Heart left ventricle (tissue), 16 donors: ENCODE results near the gene EXD3. TPM values are rescaled to one million over a fixed set of nuclear protein-coding genes. Genes with fewer than 3 reads are reported as not detected.

ENCODE experiments used
- ATAC-seq, 4 donors: fragments of 200-7000 bp; cut with Tn5 transposase; one replicate each; pipeline ENCODE4 v1.9.1; 2020 to 2022; ENCODE audit warnings: moderate library complexity in 4 of 4, mild to moderate bottlenecking in 3 of 4, moderate number of reproducible peaks in 1 of 4
- DNase-seq, 5 donors: peaks; one replicate each; pipeline ENCODE4 v3.0.0-alpha.2; 2020
- H3K27ac ChIP-seq, 12 donors: fragments of 200-600 bp; sonication (generic) in 4 of 12; one replicate each; pipeline versions ENCODE4 v1.5.0 to v1.8.0; 2016 to 2022; ENCODE audit warnings: mild to moderate bottlenecking in 2 of 12
- H3K27me3 ChIP-seq, 9 donors: fragments of 200-600 bp; sonication (generic) in 2 of 9; one replicate each; pipeline versions ENCODE4 v1.5.1 to v1.8.0; 2016 to 2022; ENCODE audit warnings: mild to moderate bottlenecking in 3 of 9
- H3K36me3 ChIP-seq, 9 donors: fragments of 200-600 bp; sonication (generic) in 2 of 9; one replicate each; pipeline versions ENCODE4 v1.5.0 to v1.8.0; 2018 to 2022; ENCODE audit warnings: mild to moderate bottlenecking in 2 of 9
- H3K4me1 ChIP-seq, 12 donors: fragments of 200-600 bp; sonication (generic) in 4 of 12; one replicate each; pipeline versions ENCODE4 v1.5.0 to v1.8.0; 2016 to 2022; ENCODE audit warnings: mild to moderate bottlenecking in 3 of 12
- H3K4me3 ChIP-seq, 12 donors: fragments of 200-600 bp; sonication (generic) in 4 of 12; one replicate each; pipeline versions ENCODE4 v1.5.0 to v1.8.0; 2017 to 2022; ENCODE audit warnings: mild to moderate bottlenecking in 9 of 12, moderate library complexity in 4 of 12
- H3K9me3 ChIP-seq, 12 donors: fragments of 200-600 bp; sonication (generic) in 4 of 12; one replicate each; pipeline versions ENCODE4 v1.5.0 to v1.8.0; 2016 to 2022; ENCODE audit warnings: mild to moderate bottlenecking in 1 of 12
- CTCF ChIP-seq, 12 donors: fragments of 200-600 bp; sonication (generic) in 4 of 12; IDR thresholded peaks; one replicate each; pipeline versions ENCODE4 v1.5.0 to v1.8.0; 2018 to 2022; ENCODE audit warnings: antibody characterized with exemption in 12 of 12, mild to moderate bottlenecking in 5 of 12
- POLR2A ChIP-seq, 2 donors: fragments of 450-650 bp; IDR thresholded peaks; one replicate each; pipeline ENCODE4 v1.6.1; 2017; ENCODE audit warnings: antibody characterized with exemption in 2 of 2, mild to moderate bottlenecking in 2 of 2, moderate library complexity in 2 of 2
- WGBS, 4 donors: extraction: QIAGEN DNeasy Blood & Tissue Kit in 2 of 4; methylation state at CpG; one replicate each; pipeline versions ENCODE4 v1.1.5 to v1.1.7; 2013 to 2018; 5-methylcytosine and 5-hydroxymethylcytosine counted together
- intact Hi-C, 10 donors: fragments of 100-400 bp; cut with DNase I; formaldehyde crosslinking; loops; one replicate each; pipeline versions ENCODE4 v1.11.1 to v1.14.2; 2022
- polyA plus RNA-seq, 2 donors: library from polyadenylated mRNA; stranded (reverse); fragments of 200-250 nt; gene quantifications; one replicate each; pipeline ENCODE4 v1.2.3, GENCODE V29; 2013
- total RNA-seq, 9 donors: library from RNA; depleted of rRNA in 2 of 9; stranded (reverse); fragments of >200 nt in 2 of 9; fragmentation: NEBNext Ultra II Directional in 3 of 9; extraction: Animal tissue kit (Norgen Biotek cat#: 25700) in 3 of 9; gene quantifications; one replicate each; pipeline versions ENCODE4 v1.1.0 to v1.2.4, GENCODE V29; 2016 to 2023
- donor health status: ischemic (EF 13 %, LVEDD 7.1; RV severe dilation, severe dysfunction).
- donor health status: healthy with polysubstance abuse.
- donor health status: DM: no; HTN: yes; CAD: no.
- donor health status: DM: no; HTN: no; CAD: no.
- donor health status: ischemic (EF 25% LVEDD 6.9; RV normal size, moderate dysfunction).
- donor health status: ischemic (EF 25% LVEDD 5.7; RV mildly dilated, moderate dysfunction).
- donor health status: healthy.
- donor health status: DM: yes; HTN: yes; CAD: no.
- donor health status: ischemic (EF 35%, LVEDD 5.7; RV mildly dilated, moderate dysfunction).
- donor health status: nonischemic (EF 11% LVEDD 7.7; RV severe dilation, severe dysfunction).
- donor health status: DM: yes; HTN: yes; CAD: no.
- donor health status: PGD.
- donor health status: ischemic (EF 29% LVEDD 5.4; RV normal size, mild dysfunction).
- donor health status: nonischemic (EF 23%, LVEDD 6.1; RV moderate dilation, normal function).

The EXD3 gene
- total and polyA plus RNA-seq, 11 donors, result 4.1 to 15.2 (median 8.6) TPM

DNA sequence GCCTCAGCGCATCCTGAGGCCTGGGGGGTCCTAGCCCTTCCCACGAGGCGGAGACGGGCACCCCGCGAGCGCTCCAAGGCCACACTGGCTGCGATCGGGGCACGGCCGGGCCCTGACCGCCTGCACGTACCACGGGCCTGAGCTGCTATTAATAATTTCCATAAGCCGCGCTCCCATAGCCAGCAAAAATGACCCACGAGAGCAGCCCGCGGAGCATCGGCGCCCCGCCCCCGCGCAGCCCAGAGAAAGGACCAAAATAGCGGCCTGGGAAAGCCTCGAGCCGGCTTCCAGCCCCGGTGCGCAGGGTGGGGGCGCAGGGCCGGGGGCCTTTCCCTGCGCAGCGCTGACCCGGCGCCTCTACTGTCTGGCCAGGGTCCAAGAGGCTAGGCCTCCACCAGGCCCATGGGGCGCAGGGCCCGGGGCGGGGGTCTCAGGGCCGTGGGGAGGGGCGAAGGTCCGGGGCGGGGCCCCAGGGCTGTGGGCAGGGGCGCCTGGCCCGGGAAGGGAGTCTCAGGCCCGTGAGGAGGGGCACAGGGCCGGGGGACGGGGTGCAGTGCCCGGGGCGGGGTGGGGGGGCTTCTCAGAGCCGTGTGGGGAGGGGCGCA lies 54.4 kb downstream of the EXD3 start:
- intact Hi-C loops, result no loop called here
- no peak for TF ChIP-seq CTCF (IDR thresholded peaks at IDR 0.05)
- no peak for TF ChIP-seq POLR2A (IDR thresholded peaks at IDR 0.05)
- Histone ChIP-seq H3K9me3 (peaks cover 0 to 6% (median 0%) of the 10 kb centered on the region in 12 donors), H3K27me3 (no peaks in the 10 kb centered on the region), H3K4me3 (peak overlapping the region in 2 of 12 donors; percentile 5 to 16), H3K4me1 (peaks cover 0 to 15% (median 5%) of the 10 kb centered on the region in 12 donors), H3K27ac (peak overlapping the region in 10 of 12 donors; percentile 2 to 78 (median 62)), H3K36me3 (peaks cover 0 to 21% (median 0%) of the 10 kb centered on the region in 9 donors)
- DNase-seq, result peak; percentile 58 to 81 (median 67)
- WGBS, 4 donors, result 32 to 64% (median 46%) methylated on average over 11 to 51 of the region's 51 CpGs
- peak in 3 of 4 donors; percentile 66 to 81 (median 74) for ATAC-seq

- Histone ChIP-seq H3K27me3 (no peaks in the 10 kb centered on the region), H3K27ac (peak overlapping the region in 10 of 12 donors; percentile 2 to 78 (median 62)), H3K36me3 (peaks cover 0 to 14% (median 0%) of the 10 kb centered on the region in 9 donors), H3K4me3 (peak overlapping the region in 2 of 12 donors; percentile 5 to 16), H3K4me1 (peaks cover 0 to 15% (median 5%) of the 10 kb centered on the region in 12 donors), H3K9me3 (peaks cover 0 to 10% (median 0%) of the 10 kb centered on the region in 12 donors)
- 88 to 89% (median 88%) methylated on average over 22 to 38 of the region's 38 CpGs for WGBS, 4 donors
- intact Hi-C loops, result no loop called here
- ATAC-seq (no peak), DNase-seq (peak in 1 of 5 donors; percentile 19)
- no peak for TF ChIP-seq CTCF (IDR thresholded peaks at IDR 0.05)
- no peak for TF ChIP-seq POLR2A (IDR thresholded peaks at IDR 0.05)
These were observed 55.2 kb downstream of the EXD3 start for GRCh38 chr9:137367506-137368430.

- DNase-seq (peak in 1 of 5 donors; percentile 15), ATAC-seq (no peak)
- intact Hi-C loops, result no loop called here
- peaks cover 0 to 15% (median 5%) of the 10 kb centered on the region in 12 donors for H3K4me1 ChIP-seq
- WGBS, 4 donors, result 92 to 98% (median 95%) methylated on average over 13 to 19 of the region's 19 CpGs
- peaks cover 0 to 6% (median 0%) of the 10 kb centered on the region in 9 donors for H3K36me3 ChIP-seq
- no peaks in the 10 kb centered on the region for H3K27me3 ChIP-seq
- peaks cover 0 to 14% (median 0%) of the 10 kb centered on the region in 12 donors for H3K9me3 ChIP-seq
- H3K4me3 ChIP-seq, result no peak overlapping the region
- no peak for TF ChIP-seq CTCF (IDR thresholded peaks at IDR 0.05)
- no peak for TF ChIP-seq POLR2A (IDR thresholded peaks at IDR 0.05)
- H3K27ac ChIP-seq, result no peak overlapping the region
These were observed 56.0 kb downstream of the EXD3 start for GRCh38 chr9:137366891-137367381.

DNA sequence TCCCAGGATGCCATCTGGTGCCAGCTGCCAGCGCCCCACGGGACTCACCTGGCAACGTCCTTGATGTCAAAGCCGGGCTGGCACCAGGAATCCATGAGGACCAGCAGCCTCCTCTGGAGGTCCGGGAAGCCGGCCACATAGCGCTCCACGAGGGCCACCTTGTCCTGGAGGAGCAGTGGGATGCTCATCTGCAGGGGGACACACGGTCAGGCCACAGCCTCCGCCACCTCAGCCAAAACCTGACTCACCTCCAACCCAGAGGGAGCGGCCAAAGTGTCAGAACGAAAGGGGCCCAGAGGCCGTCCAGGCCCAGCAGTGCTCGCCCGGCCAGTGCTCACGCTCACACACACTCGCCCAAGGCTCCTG lies 56.5 kb downstream of the EXD3 start:
- no peak overlapping the region for H3K27ac ChIP-seq
- H3K9me3 ChIP-seq, result peaks cover 0 to 17% (median 0%) of the 10 kb centered on the region in 12 donors
- H3K4me3 ChIP-seq, result no peak overlapping the region
- H3K4me1 ChIP-seq, result peaks cover 0 to 15% (median 5%) of the 10 kb centered on the region in 12 donors
- peaks cover 0 to 6% (median 0%) of the 10 kb centered on the region in 9 donors for H3K36me3 ChIP-seq
- no peak for TF ChIP-seq CTCF (IDR thresholded peaks at IDR 0.05)
- TF ChIP-seq POLR2A (IDR thresholded peaks at IDR 0.05), result no peak
- no peak for ATAC-seq
- DNase-seq, result peak in 1 of 5 donors; percentile 16
- intact Hi-C loops, result no loop called here
- 88 to 94% (median 92%) methylated on average over 8 to 17 of the region's 17 CpGs for WGBS, 4 donors
- no peaks in the 10 kb centered on the region for H3K27me3 ChIP-seq
